Activated T-helper 17 cell treated with anti-CD3 and anti-CD28 coated beads, Interleukin-2, amount 50 U/mL, for 72 hours (primary cell): ENCODE data around the gene MYOM3. TPM values are rescaled to one million over a fixed set of nuclear protein-coding genes. Genes with fewer than 3 reads are reported as not detected.
"Not testable (repeated sequence)": the region's sequence is repeated elsewhere in the genome, so short reads cannot be mapped to it uniquely, and the experiment has no call there.

ENCODE experiments used
- ATAC-seq: fragments of 150-1000 bp; cut with Tn5 transposase; replicated peaks from 2 replicates; pipeline ENCODE4 v1.10.0; 2021; ENCODE audit warnings: mild to moderate bottlenecking, moderate library complexity
- H3K27ac Mint-ChIP-seq: one replicate; pipeline ENCODE4 v1.8.0; 2022; ENCODE audit warnings: mixed read lengths
- H3K27me3 Mint-ChIP-seq: one replicate; pipeline ENCODE4 v1.8.0; 2022; ENCODE audit warnings: mixed read lengths
- H3K36me3 Mint-ChIP-seq: one replicate; pipeline ENCODE4 v1.8.0; 2022; ENCODE audit warnings: low read depth, mild to moderate bottlenecking, mixed read lengths
- H3K4me1 Mint-ChIP-seq: one replicate; pipeline ENCODE4 v1.8.0; 2022; ENCODE audit warnings: mixed read lengths
- H3K4me3 Mint-ChIP-seq: one replicate; pipeline ENCODE4 v1.8.0; 2022; ENCODE audit warnings: mild to moderate bottlenecking, mixed read lengths
- H3K9me3 Mint-ChIP-seq: one replicate; pipeline ENCODE4 v1.8.0; 2022; ENCODE audit warnings: mixed read lengths
- total RNA-seq, 2 donors: library from RNA; stranded (reverse); gene quantifications; one replicate each; pipeline ENCODE4 v1.2.3, GENCODE V29; 2022

Gene MYOM3
- total RNA-seq, 2 donors from 2014 or later = not detected

GRCh38 chr1:24070821-24071393 lies 41.0 kb downstream of the MYOM3 start:
- Mint-ChIP-seq H3K27me3 (no peaks in the 10 kb centered on the region), H3K9me3 (no peaks in the 10 kb centered on the region), H3K27ac (no peak overlapping the region), H3K36me3 (no peaks in the 10 kb centered on the region), H3K4me3 (no peak overlapping the region), H3K4me1 (no peaks in the 10 kb centered on the region)
- peak; percentile 91 for ATAC-seq

- Mint-ChIP-seq H3K4me3 (no peak overlapping the region), H3K36me3 (no peaks in the 10 kb centered on the region), H3K27ac (no peak overlapping the region), H3K9me3 (no peaks in the 10 kb centered on the region), H3K27me3 (no peaks in the 10 kb centered on the region), H3K4me1 (no peaks in the 10 kb centered on the region)
- ATAC-seq = no peak
Measured at GRCh38 chr1:24069817-24070216, 42.1 kb downstream of the MYOM3 start.

GRCh38 chr1:24067978-24068377 lies 44.0 kb downstream of the MYOM3 start:
- Mint-ChIP-seq H3K27me3 (no peaks in the 10 kb centered on the region), H3K9me3 (no peaks in the 10 kb centered on the region), H3K27ac (no peak overlapping the region), H3K4me1 (no peaks in the 10 kb centered on the region), H3K4me3 (no peak overlapping the region), H3K36me3 (no peaks in the 10 kb centered on the region)
- no peak for ATAC-seq

GRCh38 chr1:24065304-24065703 lies 46.6 kb downstream of the MYOM3 start:
- no peak overlapping the region for H3K4me3 Mint-ChIP-seq
- H3K4me1 Mint-ChIP-seq = no peaks in the 10 kb centered on the region
- no peaks in the 10 kb centered on the region for H3K36me3 Mint-ChIP-seq
- H3K27me3 Mint-ChIP-seq = peaks cover 7% of the 10 kb centered on the region
- no peak for ATAC-seq
- H3K9me3 Mint-ChIP-seq = peaks cover 7% of the 10 kb centered on the region
- no peak overlapping the region for H3K27ac Mint-ChIP-seq

- no peak overlapping the region for H3K27ac Mint-ChIP-seq
- no peak overlapping the region for H3K4me3 Mint-ChIP-seq
- no peak for ATAC-seq
- H3K9me3 Mint-ChIP-seq = peaks cover 7% of the 10 kb centered on the region
- H3K36me3 Mint-ChIP-seq = no peaks in the 10 kb centered on the region
- no peaks in the 10 kb centered on the region for H3K4me1 Mint-ChIP-seq
- peaks cover 8% of the 10 kb centered on the region for H3K27me3 Mint-ChIP-seq
Measured at GRCh38 chr1:24062221-24062620, 49.7 kb downstream of the MYOM3 start.

- no peaks in the 10 kb centered on the region for H3K4me1 Mint-ChIP-seq
- peaks cover 7% of the 10 kb centered on the region for H3K9me3 Mint-ChIP-seq
- H3K4me3 Mint-ChIP-seq = no peak overlapping the region
- H3K27me3 Mint-ChIP-seq = peaks cover 8% of the 10 kb centered on the region
- H3K27ac Mint-ChIP-seq = no peak overlapping the region
- ATAC-seq = no peak
- no peaks in the 10 kb centered on the region for H3K36me3 Mint-ChIP-seq
Measured at GRCh38 chr1:24060482-24060881, 51.5 kb downstream of the MYOM3 start.

- H3K4me3 Mint-ChIP-seq = no peak overlapping the region
- no peak for ATAC-seq
- no peaks in the 10 kb centered on the region for H3K36me3 Mint-ChIP-seq
- no peaks in the 10 kb centered on the region for H3K4me1 Mint-ChIP-seq
- H3K27me3 Mint-ChIP-seq = peaks cover 8% of the 10 kb centered on the region
- H3K9me3 Mint-ChIP-seq = peaks cover 7% of the 10 kb centered on the region
- no peak overlapping the region for H3K27ac Mint-ChIP-seq
Measured at GRCh38 chr1:24058671-24059455, 53.1 kb downstream of the MYOM3 start.

GRCh38 chr1:24057171-24057570 lies 54.8 kb downstream of the MYOM3 start:
- no peak overlapping the region for H3K4me3 Mint-ChIP-seq
- H3K27me3 Mint-ChIP-seq = peaks cover 3% of the 10 kb centered on the region
- H3K4me1 Mint-ChIP-seq = no peaks in the 10 kb centered on the region
- peaks cover 3% of the 10 kb centered on the region for H3K9me3 Mint-ChIP-seq
- H3K36me3 Mint-ChIP-seq = no peaks in the 10 kb centered on the region
- no peak for ATAC-seq
- no peak overlapping the region for H3K27ac Mint-ChIP-seq

GRCh38 chr1:24055681-24056080 lies 56.3 kb downstream of the MYOM3 start:
- ATAC-seq = no peak
- H3K27ac Mint-ChIP-seq = no peak overlapping the region
- no peaks in the 10 kb centered on the region for H3K4me1 Mint-ChIP-seq
- H3K36me3 Mint-ChIP-seq = no peaks in the 10 kb centered on the region
- H3K27me3 Mint-ChIP-seq = peaks cover 3% of the 10 kb centered on the region
- no peak overlapping the region for H3K4me3 Mint-ChIP-seq
- no peaks in the 10 kb centered on the region for H3K9me3 Mint-ChIP-seq

GRCh38 chr1:24052220-24052619 lies 59.7 kb downstream of the MYOM3 start:
- H3K36me3 Mint-ChIP-seq = no peaks in the 10 kb centered on the region
- H3K9me3 Mint-ChIP-seq = no peaks in the 10 kb centered on the region
- ATAC-seq = no peak
- H3K4me1 Mint-ChIP-seq = no peaks in the 10 kb centered on the region
- H3K4me3 Mint-ChIP-seq = no peak overlapping the region
- no peak overlapping the region for H3K27ac Mint-ChIP-seq
- no peaks in the 10 kb centered on the region for H3K27me3 Mint-ChIP-seq

GRCh38 chr1:24051206-24051945 lies 60.6 kb downstream of the MYOM3 start:
- Mint-ChIP-seq H3K27ac (no peak overlapping the region), H3K4me1 (no peaks in the 10 kb centered on the region)

GRCh38 chr1:24049733-24050132 lies 62.2 kb downstream of the MYOM3 start:
- no peaks in the 10 kb centered on the region for H3K9me3 Mint-ChIP-seq
- no peak for ATAC-seq
- H3K27ac Mint-ChIP-seq = no peak overlapping the region
- no peaks in the 10 kb centered on the region for H3K36me3 Mint-ChIP-seq
- H3K27me3 Mint-ChIP-seq = no peaks in the 10 kb centered on the region
- H3K4me3 Mint-ChIP-seq = no peak overlapping the region
- H3K4me1 Mint-ChIP-seq = no peaks in the 10 kb centered on the region

More at GRCh38 chr1:24051206-24051945, 60.6 kb downstream of the MYOM3 start:
- H3K4me3 Mint-ChIP-seq = no peak overlapping the region
- H3K9me3 Mint-ChIP-seq = no peaks in the 10 kb centered on the region
- H3K27me3 Mint-ChIP-seq = no peaks in the 10 kb centered on the region
- no peak for ATAC-seq
- H3K36me3 Mint-ChIP-seq = no peaks in the 10 kb centered on the region

- H3K4me3 Mint-ChIP-seq, H3K4me1 Mint-ChIP-seq, H3K36me3 Mint-ChIP-seq, H3K27me3 Mint-ChIP-seq, H3K9me3 Mint-ChIP-seq, H3K27ac Mint-ChIP-seq, ATAC-seq: not testable (repeated sequence)
Measured at GRCh38 chr1:24048894-24049293, 63.0 kb downstream of the MYOM3 start.

- no peaks in the 10 kb centered on the region for H3K9me3 Mint-ChIP-seq
- H3K4me1 Mint-ChIP-seq = no peaks in the 10 kb centered on the region
- no peaks in the 10 kb centered on the region for H3K36me3 Mint-ChIP-seq
- no peak overlapping the region for H3K27ac Mint-ChIP-seq
- ATAC-seq = no peak
- no peak overlapping the region for H3K4me3 Mint-ChIP-seq
- no peaks in the 10 kb centered on the region for H3K27me3 Mint-ChIP-seq
Measured at GRCh38 chr1:24048205-24048869, 63.6 kb downstream of the MYOM3 start.
